Stimulated activated CD4-positive, alpha-beta T cell treated with anti-CD3 and anti-CD28 coated beads, Interleukin-4, amount 100 ng/mL, for 48 hours (primary cell): ENCODE measurements around the gene HEY2.
"Not testable (repeated sequence)": the region's sequence is repeated elsewhere in the genome, so short reads cannot be mapped to it uniquely, and the experiment has no call there.

Experiments
- DNase-seq, 2 donors: peaks; one replicate each; pipeline ENCODE4 v3.0.0-alpha.2; 2020; ENCODE audit warnings: low read depth in 2 of 2

The HEY2 gene

DNA sequence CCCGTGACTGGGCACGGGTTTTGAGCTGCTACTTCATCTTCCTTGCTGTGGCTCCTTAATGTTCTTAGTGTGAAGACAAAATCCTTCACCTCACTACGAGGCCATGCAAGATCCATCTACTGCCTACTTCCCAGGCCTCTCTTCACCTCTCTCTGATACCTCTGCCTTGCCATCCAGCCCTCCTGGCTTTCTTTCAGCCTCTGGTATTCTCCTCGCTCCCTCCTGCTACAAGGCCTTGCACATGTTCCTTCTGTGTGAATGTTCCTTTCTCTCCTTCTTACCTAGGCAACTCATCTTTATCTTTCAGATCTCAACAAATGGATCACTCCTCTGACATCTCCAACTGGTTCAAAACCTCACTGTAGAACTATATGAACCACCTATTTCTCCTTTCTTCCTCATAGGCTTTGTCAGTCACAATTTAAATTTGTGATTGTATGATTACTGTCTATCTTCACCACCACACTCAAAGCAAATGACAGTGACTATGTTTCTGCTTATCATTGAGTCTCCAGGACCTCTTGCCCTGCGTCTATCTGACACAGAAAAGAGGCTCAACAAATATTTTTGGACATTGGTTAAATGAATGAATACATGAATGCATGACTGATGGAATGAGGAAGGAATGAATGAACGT, 19.8 kb downstream of the HEY2 start:
- no peak for DNase-seq

DNA sequence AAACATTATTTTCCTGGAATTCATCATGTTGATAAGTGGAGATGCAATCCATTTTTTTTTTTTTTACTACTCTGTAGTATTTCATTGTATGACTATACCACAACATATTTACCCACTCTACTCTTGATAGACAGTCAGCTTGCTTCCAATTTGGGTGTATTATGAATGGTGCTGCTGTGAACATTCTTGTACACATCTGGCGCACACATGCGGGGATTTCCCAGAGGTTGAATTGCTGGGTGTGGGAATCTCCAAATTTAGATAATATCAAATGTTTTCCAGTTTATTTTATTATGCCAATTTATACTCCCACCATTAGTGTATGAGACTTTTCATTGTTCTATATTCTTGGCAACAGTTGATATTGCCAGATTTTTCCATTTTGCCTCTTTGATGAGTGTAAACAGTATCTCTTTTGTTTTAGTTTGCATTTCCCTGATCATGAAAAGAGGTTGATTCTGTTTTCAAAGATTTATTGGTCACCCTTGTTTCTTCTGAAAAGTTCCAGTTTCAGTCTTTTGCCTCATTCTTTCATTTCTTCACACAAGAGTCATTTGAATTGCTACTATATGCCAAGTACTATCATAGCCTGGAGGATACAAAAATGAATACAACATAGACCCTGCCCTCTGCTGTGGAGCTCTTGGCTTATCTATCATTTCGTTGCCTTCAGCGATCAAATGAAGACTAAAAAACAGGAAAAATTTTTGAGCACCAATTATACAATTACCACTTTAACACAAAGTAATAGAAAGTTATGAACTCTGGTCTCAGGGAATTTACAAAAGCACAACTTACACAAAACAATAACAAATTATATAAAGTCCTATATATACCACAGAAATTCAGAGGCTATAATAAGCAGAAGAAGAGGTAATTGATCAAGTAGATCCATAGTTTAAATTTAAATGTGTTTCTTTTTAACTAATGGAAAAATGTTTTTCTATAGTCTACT, 24.2 kb downstream of the HEY2 start:
- no peak for DNase-seq

- DNase-seq = not testable (repeated sequence)
Observed at GRCh38 chr6:125776107-125776826, 26.8 kb downstream of the HEY2 start.

DNA sequence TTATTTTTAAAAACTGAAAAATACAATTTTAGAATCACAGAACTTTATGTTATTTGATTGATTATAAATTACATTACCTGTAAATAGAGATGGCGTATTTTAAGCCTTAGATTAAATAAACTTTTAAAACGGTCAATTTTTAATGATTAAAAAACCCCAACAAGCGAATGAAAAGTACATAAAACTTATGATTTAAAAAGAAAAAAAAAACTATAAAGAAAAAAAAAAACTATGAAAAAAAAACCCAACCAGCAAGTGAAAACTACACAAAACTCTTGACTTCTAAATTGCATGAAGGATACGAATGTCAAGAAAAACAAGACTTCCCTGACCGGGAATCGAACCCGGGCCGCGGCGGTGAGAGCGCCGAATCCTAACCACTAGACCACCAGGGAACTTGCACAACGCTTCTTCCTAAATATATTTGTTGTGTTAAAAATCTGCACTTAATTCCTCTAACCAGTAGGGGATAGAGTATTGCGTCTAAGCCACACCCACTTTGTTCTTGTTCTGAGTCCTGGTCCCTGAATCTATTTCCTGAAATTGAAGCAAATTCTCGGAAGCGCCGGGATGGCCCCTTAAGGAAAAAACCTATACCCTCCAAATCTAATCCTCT, 30.6 kb downstream of the HEY2 start:
- DNase-seq = peak; percentile 73 to 90

DNA sequence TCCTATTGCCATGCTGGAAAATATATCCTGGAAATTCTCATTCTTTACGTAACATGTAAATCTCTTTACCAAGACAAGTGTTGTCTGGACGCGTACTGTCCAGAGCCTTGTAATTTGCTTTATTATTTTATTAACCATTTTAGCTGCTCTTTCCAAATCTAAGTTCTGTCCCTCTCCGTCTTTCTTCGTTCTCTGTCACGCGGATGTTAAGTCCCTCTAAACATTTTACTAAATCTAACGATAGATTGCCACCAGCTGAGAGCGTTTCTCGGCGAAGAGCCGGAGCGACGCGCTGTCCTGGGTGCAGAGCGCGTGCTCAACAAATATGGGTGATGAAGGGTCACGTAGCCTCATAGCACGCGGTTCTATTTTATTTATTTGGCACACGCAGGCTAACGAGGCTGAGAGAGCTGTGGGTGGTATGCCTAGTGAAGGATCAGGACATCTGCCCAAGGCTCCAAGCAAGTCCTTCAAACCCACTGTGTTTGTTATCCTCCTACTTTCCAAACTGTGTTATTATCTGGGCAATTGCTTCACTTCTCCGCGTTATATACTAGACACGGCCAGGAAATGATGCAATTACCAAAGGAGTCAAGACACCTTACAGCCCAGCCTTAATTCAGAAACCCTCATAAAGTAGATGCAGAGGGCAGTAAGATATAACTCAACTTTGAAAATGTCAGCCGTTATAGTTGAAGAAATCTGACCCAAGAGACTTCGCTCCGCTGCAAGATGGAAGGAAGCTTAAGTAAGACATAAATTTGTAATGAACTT, 31.3 kb downstream of the HEY2 start:
- DNase-seq = peak in 1 of 2 donors; percentile 42

DNA sequence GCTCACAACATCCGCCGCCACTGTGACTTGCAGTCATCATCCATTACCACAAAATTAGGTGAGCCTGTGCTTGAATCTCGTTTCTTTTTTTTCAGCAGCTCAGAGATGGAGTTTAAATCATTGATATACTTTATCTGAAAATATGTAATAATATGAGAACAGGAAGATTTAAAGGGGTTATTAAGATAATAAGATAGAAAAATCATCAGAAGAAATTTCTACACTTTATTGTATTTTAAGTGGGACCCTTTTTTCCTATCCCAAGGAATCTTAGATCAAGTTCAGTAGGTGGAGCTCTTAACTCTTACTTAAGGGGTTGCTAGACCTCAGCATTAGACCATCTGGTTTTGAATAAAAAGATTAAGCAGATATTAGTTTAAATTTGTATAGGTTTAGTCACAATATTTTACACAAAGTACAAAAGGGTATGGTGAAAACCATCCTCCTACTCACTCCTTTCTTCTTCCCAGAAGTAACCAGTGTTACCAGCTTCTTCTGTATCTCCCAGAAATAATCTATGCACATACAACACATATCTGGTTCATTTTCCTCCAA, 32.0 kb downstream of the HEY2 start:
- DNase-seq = peak in 1 of 2 donors; percentile 32

DNA sequence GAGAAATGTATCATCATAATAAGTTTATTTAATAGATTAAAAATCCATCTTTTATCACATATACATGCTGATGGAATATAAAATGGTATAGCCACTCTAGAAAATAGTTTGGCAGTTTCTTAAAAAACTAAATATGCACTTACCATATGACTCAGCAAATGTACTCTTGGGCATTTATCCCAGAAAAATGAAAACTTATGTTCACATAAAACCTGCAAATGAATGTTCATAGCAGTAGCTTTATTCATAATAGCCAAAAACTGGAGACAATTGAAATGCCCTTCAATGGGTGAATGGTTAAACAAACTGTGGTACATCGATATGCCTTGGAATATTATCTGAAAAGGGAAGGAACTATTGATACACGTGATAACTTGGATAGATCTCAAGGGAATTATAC, 34.9 kb downstream of the HEY2 start:
- DNase-seq = no peak

GRCh38 chr6:125787791-125788190, 38.4 kb downstream of the HEY2 start:
- no peak for DNase-seq

DNA sequence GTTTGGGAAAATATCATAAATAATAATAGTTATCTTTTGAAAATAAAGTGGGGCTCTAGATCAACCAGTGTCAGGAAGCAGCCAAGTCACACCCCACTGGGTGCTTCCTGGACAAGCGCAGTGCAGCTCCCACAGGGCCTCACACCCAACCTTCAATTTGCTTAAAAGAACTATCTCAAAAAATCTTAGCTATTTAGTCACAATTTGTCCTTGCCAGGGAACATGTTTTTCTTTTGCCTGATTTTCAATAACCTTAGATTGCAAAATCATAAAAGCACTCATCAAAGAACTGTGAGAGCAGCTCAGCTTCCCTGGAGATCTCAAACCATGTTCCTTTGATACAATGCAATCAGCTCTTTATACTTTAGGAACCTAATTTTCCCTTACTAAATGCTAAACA, 39.7 kb downstream of the HEY2 start:
- DNase-seq = no peak

- peak; percentile 23 to 33 for DNase-seq
Observed at GRCh38 chr6:125789576-125790357, 40.3 kb downstream of the HEY2 start.

DNA sequence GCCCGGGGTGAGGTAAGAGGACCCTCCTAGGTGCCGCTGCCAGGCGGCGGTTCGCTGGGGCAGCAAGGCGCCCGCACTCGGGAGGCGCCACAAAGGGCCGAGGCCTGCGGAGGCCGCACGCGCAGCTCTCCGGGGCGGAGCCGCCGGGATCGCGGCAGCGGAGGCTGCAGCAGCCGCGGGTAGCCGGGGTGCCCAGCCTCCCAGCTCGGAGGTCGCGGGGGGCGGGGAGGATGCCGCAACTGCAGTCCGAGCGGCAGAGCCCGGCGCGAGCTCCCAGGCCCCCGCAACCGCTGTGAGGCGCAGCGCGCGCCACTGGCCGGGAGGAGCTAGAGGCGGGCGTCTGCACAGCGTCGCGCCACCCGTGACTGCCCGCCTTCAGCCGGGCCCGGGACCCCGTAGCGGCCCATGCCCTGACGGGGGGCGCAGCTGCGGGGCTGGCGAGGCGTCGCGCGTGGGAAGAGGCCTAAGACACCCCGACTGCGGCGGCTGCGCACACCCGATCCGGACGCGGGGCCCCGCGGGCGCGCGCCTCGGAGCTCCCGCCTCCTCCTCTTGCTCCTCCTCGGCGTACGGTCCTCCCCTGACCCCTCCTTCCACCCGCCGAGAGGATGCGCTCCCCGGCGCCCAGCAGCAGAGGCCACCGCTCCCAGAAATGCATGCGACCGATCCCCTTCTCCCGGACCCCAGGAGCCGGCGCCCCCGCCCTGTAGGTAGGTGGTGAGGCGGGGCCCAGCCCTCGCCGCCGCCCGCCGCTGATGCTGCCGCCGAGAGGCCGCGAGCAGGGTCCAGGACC, 41.1 kb downstream of the HEY2 start, which contains the start of gene NCOA7:
NCOA7 (plus strand) TSS at position 603 of the 793 bp plus-strand sequence. CDS start 24,395 bp downstream, outside the sequence.
- DNase-seq = peak; percentile 56 to 72

GRCh38 chr6:125791151-125791819, 41.9 kb downstream of the HEY2 start:
- DNase-seq = no peak

- DNase-seq = no peak
Observed at GRCh38 chr6:125791820-125792165, 42.4 kb downstream of the HEY2 start.

- DNase-seq = no peak
Observed at GRCh38 chr6:125792172-125792571, 42.7 kb downstream of the HEY2 start.

- no peak for DNase-seq
Observed at GRCh38 chr6:125792680-125793079, 43.2 kb downstream of the HEY2 start.

GRCh38 chr6:125793280-125793679, 43.8 kb downstream of the HEY2 start:
- no peak for DNase-seq

DNA sequence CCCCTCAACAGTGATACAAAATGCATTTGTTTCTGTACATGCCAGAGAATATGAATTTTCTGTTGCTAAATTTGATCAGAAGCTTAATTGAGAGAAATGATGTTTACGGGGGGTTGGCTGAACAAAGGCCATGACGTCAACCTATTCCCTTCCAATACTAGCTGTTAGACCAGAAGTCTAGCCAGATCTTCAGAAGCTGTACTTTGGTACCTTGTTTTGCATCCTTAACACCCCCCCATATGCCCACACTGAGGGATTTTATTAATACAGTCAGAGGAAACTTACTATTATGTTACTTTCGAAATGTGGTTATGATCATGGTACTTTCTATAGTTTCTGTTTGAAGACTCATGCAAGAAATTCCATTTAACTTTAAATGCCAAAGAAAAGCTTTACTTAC, 44.4 kb downstream of the HEY2 start:
- no peak for DNase-seq

DNA sequence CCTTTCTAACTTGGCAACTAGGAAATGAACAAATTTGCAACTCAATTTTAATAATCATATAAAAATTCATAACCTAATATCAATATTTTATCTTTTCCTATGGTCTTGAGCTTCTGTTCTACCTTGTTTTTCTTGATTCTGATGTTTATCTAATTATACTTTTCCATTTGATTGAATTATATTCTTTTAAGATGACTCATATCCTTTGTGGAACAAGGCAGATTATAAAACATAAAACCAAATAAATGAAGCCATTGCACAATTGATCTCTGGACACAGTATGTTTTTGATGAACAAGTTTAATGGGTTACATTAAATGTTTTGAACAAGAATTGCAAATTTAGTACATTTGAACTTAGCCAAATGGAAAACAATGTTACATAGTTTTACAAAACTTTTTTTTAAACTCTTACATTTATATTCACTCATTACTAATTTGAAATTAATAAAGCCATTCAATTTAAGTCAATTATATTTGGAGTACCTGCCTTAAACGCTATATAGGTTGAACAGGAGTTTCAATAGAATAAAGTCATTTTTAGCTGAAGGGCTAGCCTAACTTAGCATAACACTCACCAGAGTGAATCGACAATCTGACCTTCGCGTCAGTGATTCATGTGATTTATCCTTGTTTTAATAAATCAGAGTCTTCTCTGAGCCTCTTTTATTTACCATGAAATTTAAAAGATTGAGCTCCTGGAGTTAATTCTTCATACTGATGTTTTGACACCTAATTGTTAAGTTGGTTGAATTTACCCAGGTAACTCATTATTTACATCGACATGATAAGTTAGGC, 45.1 kb downstream of the HEY2 start:
- no peak for DNase-seq
